Activated naive CD8-positive, alpha-beta T cell (primary cell): ENCODE measurements around the gene HORMAD2.

Experiments
- H3K27ac Mint-ChIP-seq: one replicate; pipeline ENCODE4 v1.8.0; 2021; ENCODE audit warnings: mixed read lengths
- H3K27me3 Mint-ChIP-seq: one replicate; pipeline ENCODE4 v1.8.0; 2021; ENCODE audit warnings: mixed read lengths
- H3K36me3 Mint-ChIP-seq: one replicate; pipeline ENCODE4 v1.8.0; 2021; ENCODE audit warnings: mixed read lengths
- H3K4me1 Mint-ChIP-seq: one replicate; pipeline ENCODE4 v1.8.0; 2021; ENCODE audit warnings: low read depth, mixed read lengths
- H3K4me3 Mint-ChIP-seq: one replicate; pipeline ENCODE4 v1.8.0; 2021; ENCODE audit warnings: mild to moderate bottlenecking, mixed read lengths
- H3K9me3 Mint-ChIP-seq: one replicate; pipeline ENCODE4 v1.8.0; 2021; ENCODE audit warnings: low read depth, mixed read lengths

The HORMAD2 gene

DNA sequence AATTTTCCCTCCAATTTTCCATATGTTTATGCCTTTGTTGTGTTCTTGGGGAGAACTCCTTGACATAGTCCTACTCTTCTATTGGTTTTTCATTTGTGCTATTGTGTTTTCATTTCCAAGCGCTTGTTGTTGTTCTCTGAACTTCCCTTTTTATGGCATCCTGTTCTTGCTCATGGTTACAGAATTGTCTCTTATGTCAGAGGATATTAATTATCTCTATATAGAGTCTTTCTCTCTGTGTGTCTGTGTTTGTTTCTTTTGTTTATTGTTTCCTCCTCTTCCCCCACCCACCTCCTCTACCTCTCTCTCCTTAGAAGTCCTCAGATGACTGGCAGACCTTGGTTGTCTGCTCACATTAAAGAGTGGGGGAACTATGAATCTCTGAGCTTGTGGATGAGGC, 69.9 kb downstream of the HORMAD2 start:
- Mint-ChIP-seq H3K27ac (no peak overlapping the region), H3K4me1 (no peaks in the 10 kb centered on the region), H3K36me3 (peaks cover 2% of the 10 kb centered on the region), H3K9me3 (peaks cover 9% of the 10 kb centered on the region), H3K4me3 (no peak overlapping the region), H3K27me3 (no peaks in the 10 kb centered on the region)

DNA sequence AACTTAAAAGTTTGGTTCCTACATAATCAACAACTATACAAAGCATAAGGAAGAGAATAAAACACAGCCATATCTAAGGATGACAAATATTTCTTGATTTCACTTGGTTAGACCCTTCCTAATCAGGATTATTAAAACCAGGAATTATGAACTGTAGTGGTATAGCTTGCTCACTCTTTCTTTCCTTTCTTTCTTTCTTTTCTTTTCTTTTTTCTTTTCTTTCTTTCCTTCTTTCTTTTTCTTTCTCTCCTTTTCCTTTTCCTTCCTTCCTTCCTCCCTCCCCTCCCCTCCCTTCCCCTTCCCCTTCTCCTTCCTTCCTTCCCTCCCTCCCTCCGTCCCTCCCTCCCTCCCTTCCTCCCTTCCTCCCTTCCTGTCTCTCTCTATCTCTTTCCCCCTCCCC, 78.0 kb downstream of the HORMAD2 start:
- Mint-ChIP-seq H3K4me3 (no peak overlapping the region), H3K4me1 (peaks cover 30% of the 10 kb centered on the region), H3K27ac (no peak overlapping the region), H3K27me3 (peaks cover 3% of the 10 kb centered on the region), H3K9me3 (no peaks in the 10 kb centered on the region), H3K36me3 (no peaks in the 10 kb centered on the region)

DNA sequence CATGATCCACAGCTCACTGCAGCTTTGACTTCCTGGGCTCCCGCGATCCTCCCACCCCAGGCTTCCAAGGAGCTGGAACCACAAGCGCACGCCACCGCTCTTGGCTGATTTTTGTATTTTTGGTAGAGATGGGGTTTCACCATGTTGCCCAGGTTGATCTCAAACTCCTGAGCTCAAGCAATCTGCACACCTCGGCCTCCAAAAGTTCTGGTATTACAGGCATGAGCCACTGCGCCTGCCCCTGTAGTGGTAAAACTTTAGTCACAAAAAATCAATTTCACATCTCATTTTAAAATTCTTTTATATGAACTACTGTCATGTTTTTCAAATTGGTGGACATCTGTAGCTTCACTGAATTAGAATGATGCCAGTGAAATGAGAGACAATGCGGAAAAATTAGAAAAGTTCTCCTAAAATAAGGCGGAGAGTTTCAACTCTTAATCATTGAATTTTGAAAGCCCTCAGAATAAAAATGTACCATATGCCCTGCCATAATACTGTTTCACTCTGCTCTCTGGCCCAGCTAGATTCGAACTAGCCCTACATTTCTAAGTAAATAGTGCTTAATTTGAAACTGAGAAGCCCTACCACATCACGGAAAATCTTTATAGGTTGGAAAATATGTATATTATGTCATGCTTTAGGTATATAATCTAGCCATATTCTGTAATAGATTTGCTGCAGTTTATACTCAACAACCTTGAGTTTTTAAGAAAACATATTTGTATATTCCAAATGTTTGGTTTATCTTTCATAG, 78.7 kb downstream of the HORMAD2 start:
- H3K27ac Mint-ChIP-seq: peak overlapping the region; percentile 87
- no peaks in the 10 kb centered on the region for H3K36me3 Mint-ChIP-seq
- H3K27me3 Mint-ChIP-seq: peaks cover 3% of the 10 kb centered on the region
- H3K9me3 Mint-ChIP-seq: no peaks in the 10 kb centered on the region
- H3K4me1 Mint-ChIP-seq: peaks cover 30% of the 10 kb centered on the region
- peak overlapping the region; percentile 38 for H3K4me3 Mint-ChIP-seq

DNA sequence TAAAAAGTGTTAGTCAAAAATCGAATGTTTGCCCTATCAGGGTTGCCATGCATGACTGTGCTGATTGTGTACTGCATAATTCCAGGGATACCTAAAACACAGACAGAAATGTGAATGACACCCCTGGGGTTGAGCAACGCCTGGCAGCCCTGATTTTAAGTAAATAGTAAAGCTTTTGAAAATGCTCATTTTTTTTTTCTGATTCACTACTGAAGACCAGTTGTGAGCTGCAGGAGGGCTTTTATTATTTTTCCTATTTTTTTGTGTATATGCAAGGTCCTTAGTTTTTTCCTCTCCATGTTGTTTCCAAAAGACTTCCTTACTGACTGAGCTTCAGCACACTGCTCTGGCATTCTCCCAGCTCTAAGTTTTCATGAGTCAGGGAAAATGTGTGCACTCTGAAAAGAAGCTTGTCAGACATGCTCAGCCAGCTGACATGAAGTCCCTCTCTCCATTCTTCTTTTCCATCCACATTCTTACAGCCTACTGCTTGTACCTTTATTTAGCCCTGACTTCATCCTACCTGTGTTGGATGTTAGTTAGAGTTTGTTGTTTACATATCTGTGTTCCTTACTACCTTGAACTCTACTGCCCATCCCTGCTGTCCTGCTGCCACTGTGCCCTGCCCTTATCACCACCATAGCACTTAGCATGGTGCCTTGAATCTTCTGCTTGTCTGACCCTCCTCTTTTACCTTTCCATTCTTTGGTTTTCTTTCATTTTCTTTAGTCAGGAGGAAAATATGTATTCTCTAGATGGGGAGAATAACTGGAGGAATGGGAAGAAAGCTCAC, 79.5 kb downstream of the HORMAD2 start:
- peak overlapping the region; percentile 0 for H3K4me3 Mint-ChIP-seq
- peaks cover 30% of the 10 kb centered on the region for H3K4me1 Mint-ChIP-seq
- H3K27ac Mint-ChIP-seq: peak overlapping the region; percentile 87
- no peaks in the 10 kb centered on the region for H3K9me3 Mint-ChIP-seq
- no peaks in the 10 kb centered on the region for H3K36me3 Mint-ChIP-seq
- H3K27me3 Mint-ChIP-seq: peaks cover 3% of the 10 kb centered on the region

DNA sequence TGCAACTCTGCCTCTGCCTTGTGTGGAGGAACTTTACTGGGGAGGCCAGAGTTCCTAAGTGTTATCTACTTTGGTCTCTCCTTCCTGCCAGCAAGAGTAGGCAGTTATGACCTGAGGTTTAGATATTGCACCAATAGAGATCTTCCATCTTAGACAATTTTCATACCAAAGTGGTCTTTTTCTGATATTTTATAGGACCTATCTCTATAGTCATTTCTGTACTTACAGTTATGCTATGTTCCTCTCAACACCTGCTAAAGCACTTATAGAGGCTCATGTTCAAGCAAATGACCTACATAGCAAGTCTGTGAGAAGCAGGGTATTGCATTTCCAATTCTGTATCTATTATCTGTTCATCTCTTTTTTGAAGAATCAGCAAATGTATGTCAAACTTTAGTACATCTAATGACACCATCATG, 80.8 kb downstream of the HORMAD2 start:
- no peaks in the 10 kb centered on the region for H3K27me3 Mint-ChIP-seq
- peak overlapping the region; percentile 78 for H3K27ac Mint-ChIP-seq
- H3K9me3 Mint-ChIP-seq: no peaks in the 10 kb centered on the region
- H3K4me3 Mint-ChIP-seq: no peak overlapping the region
- peaks cover 28% of the 10 kb centered on the region for H3K4me1 Mint-ChIP-seq
- H3K36me3 Mint-ChIP-seq: no peaks in the 10 kb centered on the region

- no peaks in the 10 kb centered on the region for H3K36me3 Mint-ChIP-seq
- no peaks in the 10 kb centered on the region for H3K27me3 Mint-ChIP-seq
- no peak overlapping the region for H3K4me3 Mint-ChIP-seq
- H3K27ac Mint-ChIP-seq: no peak overlapping the region
- no peaks in the 10 kb centered on the region for H3K9me3 Mint-ChIP-seq
- H3K4me1 Mint-ChIP-seq: no peaks in the 10 kb centered on the region
Observed at GRCh38 chr22:30167296-30167695, 87.0 kb downstream of the HORMAD2 start.

DNA sequence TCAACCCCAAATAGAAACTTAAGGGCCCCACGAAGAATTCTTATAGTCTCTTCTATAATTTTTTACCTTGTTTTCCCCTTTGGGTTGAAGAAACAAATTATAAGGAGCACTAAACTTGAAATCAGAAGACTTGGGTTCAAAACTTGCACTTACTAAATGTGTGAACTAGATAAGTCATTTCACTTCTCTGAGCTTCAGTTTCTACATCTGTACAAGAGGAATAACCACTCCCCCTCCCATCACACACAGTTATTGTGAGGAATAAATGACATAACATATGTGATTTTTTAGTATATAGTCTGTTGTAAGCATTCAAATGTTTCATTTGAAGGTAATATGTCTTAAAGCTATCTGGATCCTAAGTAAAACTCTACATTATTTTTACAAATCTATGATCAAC, 87.5 kb downstream of the HORMAD2 start:
- H3K36me3 Mint-ChIP-seq: no peaks in the 10 kb centered on the region
- H3K27me3 Mint-ChIP-seq: no peaks in the 10 kb centered on the region
- H3K4me3 Mint-ChIP-seq: no peak overlapping the region

GRCh38 chr22:30169002-30169401, 88.7 kb downstream of the HORMAD2 start:
- H3K27me3 Mint-ChIP-seq: no peaks in the 10 kb centered on the region
- H3K4me3 Mint-ChIP-seq: no peak overlapping the region
- H3K27ac Mint-ChIP-seq: no peak overlapping the region
- no peaks in the 10 kb centered on the region for H3K9me3 Mint-ChIP-seq
- no peaks in the 10 kb centered on the region for H3K36me3 Mint-ChIP-seq
- H3K4me1 Mint-ChIP-seq: no peaks in the 10 kb centered on the region

More for the DNA sequence above, 87.5 kb downstream of the HORMAD2 start:
- Mint-ChIP-seq H3K27ac (no peak overlapping the region), H3K9me3 (no peaks in the 10 kb centered on the region), H3K4me1 (no peaks in the 10 kb centered on the region)

- H3K4me1 Mint-ChIP-seq: peaks cover 3% of the 10 kb centered on the region
- H3K4me3 Mint-ChIP-seq: no peak overlapping the region
- no peaks in the 10 kb centered on the region for H3K36me3 Mint-ChIP-seq
- no peaks in the 10 kb centered on the region for H3K27me3 Mint-ChIP-seq
- no peaks in the 10 kb centered on the region for H3K9me3 Mint-ChIP-seq
- H3K27ac Mint-ChIP-seq: no peak overlapping the region
Observed at GRCh38 chr22:30170129-30170528, 89.9 kb downstream of the HORMAD2 start.

DNA sequence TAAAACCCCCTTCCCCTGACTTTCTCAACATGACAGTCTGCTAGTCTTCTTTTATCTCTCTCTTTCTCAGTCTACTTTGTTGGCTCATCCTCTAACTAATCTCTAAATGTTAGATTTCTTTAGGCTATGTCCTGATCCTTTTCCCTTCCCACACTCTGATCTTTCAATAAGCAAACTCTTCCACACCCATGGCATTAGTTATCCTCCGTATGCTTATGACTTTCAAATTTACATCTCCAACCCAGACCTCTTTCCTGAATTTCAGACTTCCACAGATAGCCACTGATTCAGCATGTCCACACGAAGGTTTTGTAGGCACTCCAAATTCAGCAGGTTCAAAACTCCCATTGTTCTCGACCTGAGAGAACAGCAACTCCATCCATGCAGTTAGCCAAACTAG, 90.7 kb downstream of the HORMAD2 start:
- Mint-ChIP-seq H3K9me3 (no peaks in the 10 kb centered on the region), H3K4me1 (peaks cover 5% of the 10 kb centered on the region), H3K4me3 (no peak overlapping the region), H3K27me3 (no peaks in the 10 kb centered on the region), H3K36me3 (no peaks in the 10 kb centered on the region), H3K27ac (no peak overlapping the region)

DNA sequence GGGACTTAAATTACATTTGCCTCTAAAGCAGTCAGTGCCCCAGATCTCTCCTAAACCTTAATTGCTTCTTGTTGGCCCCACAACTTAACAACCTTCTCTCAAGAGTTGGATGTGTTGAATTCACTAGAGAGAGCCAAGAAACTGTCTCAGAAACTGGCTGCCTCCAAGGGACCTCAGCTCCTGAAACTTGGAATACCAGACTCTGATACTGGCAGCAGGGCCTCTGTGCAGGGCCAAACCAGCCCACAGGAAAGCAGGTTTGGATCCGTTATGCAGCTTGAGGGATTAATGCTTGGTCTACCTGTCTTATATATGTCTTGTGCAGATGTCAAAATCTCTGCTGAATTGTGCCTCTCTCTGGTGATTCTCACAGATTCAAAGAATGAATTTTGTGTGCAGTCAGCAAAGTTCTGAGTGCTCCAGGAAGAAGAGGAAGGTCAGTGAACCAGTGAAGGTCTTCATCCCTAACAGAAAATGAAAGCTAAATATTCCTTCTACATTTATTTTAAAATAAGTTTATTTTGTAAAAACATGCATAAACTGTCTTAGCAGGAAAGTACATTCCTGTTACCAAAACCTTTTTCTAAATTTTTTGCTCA, 95.5 kb downstream of the HORMAD2 start:
- Mint-ChIP-seq H3K4me1 (peaks cover 36% of the 10 kb centered on the region), H3K4me3 (no peak overlapping the region), H3K9me3 (no peaks in the 10 kb centered on the region), H3K27ac (no peak overlapping the region), H3K27me3 (no peaks in the 10 kb centered on the region), H3K36me3 (no peaks in the 10 kb centered on the region)

GRCh38 chr22:30176431-30176830, 96.2 kb downstream of the HORMAD2 start:
- no peak overlapping the region for H3K27ac Mint-ChIP-seq
- H3K27me3 Mint-ChIP-seq: no peaks in the 10 kb centered on the region
- no peaks in the 10 kb centered on the region for H3K9me3 Mint-ChIP-seq
- H3K4me1 Mint-ChIP-seq: peaks cover 41% of the 10 kb centered on the region
- H3K36me3 Mint-ChIP-seq: no peaks in the 10 kb centered on the region
- H3K4me3 Mint-ChIP-seq: no peak overlapping the region

- Mint-ChIP-seq H3K27me3 (no peaks in the 10 kb centered on the region), H3K27ac (peak overlapping the region; percentile 95), H3K9me3 (no peaks in the 10 kb centered on the region), H3K4me1 (peaks cover 49% of the 10 kb centered on the region), H3K4me3 (peak overlapping the region; percentile 46), H3K36me3 (no peaks in the 10 kb centered on the region)
Observed at GRCh38 chr22:30178181-30179126, 98.2 kb downstream of the HORMAD2 start.

DNA sequence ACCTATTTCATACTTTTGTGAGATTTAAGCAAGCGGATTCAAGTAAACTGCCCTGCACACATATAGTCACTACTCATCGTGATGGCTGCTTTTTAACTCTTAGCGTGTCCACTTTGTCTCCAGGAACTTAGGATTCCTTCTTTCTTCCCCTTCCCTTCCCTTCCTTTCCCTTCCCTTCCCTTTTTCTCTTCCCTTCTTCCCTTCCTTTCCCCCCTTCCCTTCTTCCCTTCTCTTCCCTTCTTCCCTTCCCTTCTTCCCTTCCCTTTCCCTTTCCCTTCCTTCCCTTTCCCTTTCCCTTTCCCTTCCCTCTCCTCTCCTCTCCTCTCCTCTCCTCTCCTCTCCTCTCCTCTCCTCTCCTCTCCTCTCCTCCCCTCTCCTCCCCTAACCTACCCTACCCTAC, 100.4 kb downstream of the HORMAD2 start:
- Mint-ChIP-seq H3K4me1 (peaks cover 67% of the 10 kb centered on the region), H3K4me3 (no peak overlapping the region), H3K27me3 (no peaks in the 10 kb centered on the region), H3K9me3 (no peaks in the 10 kb centered on the region), H3K36me3 (no peaks in the 10 kb centered on the region), H3K27ac (no peak overlapping the region)
